ENCODE results near the gene RPS25.

Gene RPS25

GRCh38 chr11:119011476-119012053 is 6.6 kb downstream of the RPS25 start:
- H3K79me2 ChIP-seq: no peaks in the 10 kb centered on the region
- H3K36me3 ChIP-seq (ENCODE audit: control insufficient read depth, insufficient read depth, low read length): no peaks in the 10 kb centered on the region
- H3K27ac ChIP-seq: no peak overlapping the region
- H3K4me1 ChIP-seq: no peaks in the 10 kb centered on the region
- no peaks in the 10 kb centered on the region for H3K9me3 ChIP-seq (ENCODE audit: control insufficient read depth, low read length)
- no peaks in the 10 kb centered on the region for H3K27me3 ChIP-seq (ENCODE audit: control insufficient read depth, insufficient read depth, low read length)
- no peak for TF ChIP-seq CTCF (IDR thresholded peaks at IDR 0.05)
- no peak overlapping the region for H3K9ac ChIP-seq
- H2AFZ ChIP-seq: no peak overlapping the region
- no peak overlapping the region for H3K4me3 ChIP-seq (ENCODE audit: low read depth, low read length)
- H3K4me2 ChIP-seq (ENCODE audit: low read length): no peak overlapping the region

GRCh38 chr11:119006656-119007055 is 11.5 kb downstream of the RPS25 start:
- Histone ChIP-seq H3K27ac (no peak overlapping the region), H3K36me3 (ENCODE audit: control insufficient read depth, insufficient read depth, low read length) (no peaks in the 10 kb centered on the region), H3K9ac (no peak overlapping the region), H2AFZ (no peak overlapping the region), H3K79me2 (no peaks in the 10 kb centered on the region), H3K27me3 (ENCODE audit: control insufficient read depth, insufficient read depth, low read length) (no peaks in the 10 kb centered on the region), H3K4me1 (no peaks in the 10 kb centered on the region), H3K9me3 (ENCODE audit: control insufficient read depth, low read length) (no peaks in the 10 kb centered on the region), H3K4me2 (ENCODE audit: low read length) (no peak overlapping the region), H3K4me3 (ENCODE audit: low read depth, low read length) (no peak overlapping the region)
- TF ChIP-seq CTCF (IDR thresholded peaks at IDR 0.05): no peak

- no peaks in the 10 kb centered on the region for H3K27me3 ChIP-seq (ENCODE audit: control insufficient read depth, insufficient read depth, low read length)
- no peaks in the 10 kb centered on the region for H3K79me2 ChIP-seq
- no peak overlapping the region for H3K9ac ChIP-seq
- H3K4me2 ChIP-seq (ENCODE audit: low read length): no peak overlapping the region
- no peak for TF ChIP-seq CTCF (IDR thresholded peaks at IDR 0.05)
- no peaks in the 10 kb centered on the region for H3K36me3 ChIP-seq (ENCODE audit: control insufficient read depth, insufficient read depth, low read length)
- no peaks in the 10 kb centered on the region for H3K9me3 ChIP-seq (ENCODE audit: control insufficient read depth, low read length)
- no peak overlapping the region for H3K27ac ChIP-seq
- H2AFZ ChIP-seq: no peak overlapping the region
- H3K4me3 ChIP-seq (ENCODE audit: low read depth, low read length): no peak overlapping the region
- H3K4me1 ChIP-seq: no peaks in the 10 kb centered on the region
Observed at GRCh38 chr11:119000906-119001305, 17.2 kb downstream of the RPS25 start.

GRCh38 chr11:118998822-118999221 is 19.3 kb downstream of the RPS25 start:
- Histone ChIP-seq H3K36me3 (ENCODE audit: control insufficient read depth, insufficient read depth, low read length) (no peaks in the 10 kb centered on the region), H3K27ac (no peak overlapping the region), H3K4me3 (ENCODE audit: low read depth, low read length) (peak overlapping the region; percentile 68), H3K9me3 (ENCODE audit: control insufficient read depth, low read length) (no peaks in the 10 kb centered on the region), H3K27me3 (ENCODE audit: control insufficient read depth, insufficient read depth, low read length) (no peaks in the 10 kb centered on the region), H3K9ac (no peak overlapping the region), H3K4me1 (no peaks in the 10 kb centered on the region), H3K79me2 (no peaks in the 10 kb centered on the region), H2AFZ (no peak overlapping the region), H3K4me2 (ENCODE audit: low read length) (peak overlapping the region; percentile 91)
- no peak for TF ChIP-seq CTCF (IDR thresholded peaks at IDR 0.05)

GRCh38 chr11:118998388-118998717 is 19.8 kb downstream of the RPS25 start:
- Histone ChIP-seq H2AFZ (peak overlapping the region; percentile 91), H3K27ac (peak overlapping the region; percentile 60), H3K9me3 (ENCODE audit: control insufficient read depth, low read length) (no peaks in the 10 kb centered on the region), H3K27me3 (ENCODE audit: control insufficient read depth, insufficient read depth, low read length) (no peaks in the 10 kb centered on the region), H3K4me3 (ENCODE audit: low read depth, low read length) (peak overlapping the region; percentile 68), H3K4me2 (ENCODE audit: low read length) (peak overlapping the region; percentile 91), H3K36me3 (ENCODE audit: control insufficient read depth, insufficient read depth, low read length) (no peaks in the 10 kb centered on the region), H3K79me2 (no peaks in the 10 kb centered on the region), H3K9ac (no peak overlapping the region), H3K4me1 (no peaks in the 10 kb centered on the region)
- no peak for TF ChIP-seq CTCF (IDR thresholded peaks at IDR 0.05)

Measured in parathyroid adenoma (tissue), 2 donors.